Spleen (tissue), 11 donors: ENCODE results near the gene PEAK3. TPM values are rescaled to one million over a fixed set of nuclear protein-coding genes. Genes with fewer than 3 reads are reported as not detected.

Source experiments
- DNase-seq: peaks from one replicate; pipeline ENCODE4 v3.0.0-alpha.2; 2020
- H3K27ac ChIP-seq, 8 donors: fragments of 200-600 bp; sonication (generic) in 7 of 8; 1 replicate in 4 of 8; 2 replicates in 4 of 8; pipeline versions ENCODE4 v1.5.0 to v1.8.0; 2016 to 2021; ENCODE audit warnings: inconsistent platforms in 4 of 8, mild to moderate bottlenecking in 4 of 8, moderate library complexity in 1 of 8
- H3K27me3 ChIP-seq, 7 donors: fragments of 200-600 bp; sonication (generic) in 6 of 7; replicated peaks in 1 of 7; 1 replicate in 4 of 7; 2 replicates in 3 of 7; pipeline versions ENCODE4 v1.5.0 to v1.8.0; 2016 to 2021; ENCODE audit warnings: inconsistent platforms in 3 of 7, mild to moderate bottlenecking in 1 of 7
- H3K36me3 ChIP-seq, 6 donors: fragments of 200-600 bp; sonication (generic) in 5 of 6; 1 replicate in 4 of 6; 2 replicates in 2 of 6; pipeline versions ENCODE4 v1.5.0 to v1.8.0; 2016 to 2021; ENCODE audit warnings: inconsistent platforms in 2 of 6
- H3K4me1 ChIP-seq, 6 donors: fragments of 200-600 bp; sonication (generic) in 5 of 6; 1 replicate in 3 of 6; 2 replicates in 3 of 6; pipeline versions ENCODE4 v1.5.0 to v1.8.0; 2016 to 2021; ENCODE audit warnings: inconsistent platforms in 3 of 6
- H3K4me3 ChIP-seq, 8 donors: fragments of 200-600 bp; sonication (generic) in 7 of 8; 1 replicate in 4 of 8; 2 replicates in 4 of 8; pipeline versions ENCODE4 v1.5.0 to v1.8.0; 2016 to 2021; ENCODE audit warnings: inconsistent platforms in 4 of 8, mild to moderate bottlenecking in 4 of 8, moderate library complexity in 2 of 8
- H3K9me3 ChIP-seq, 8 donors: fragments of 200-600 bp; sonication (generic) in 7 of 8; 1 replicate in 4 of 8; 2 replicates in 4 of 8; pipeline versions ENCODE4 v1.5.0 to v1.8.0; 2016 to 2021; ENCODE audit warnings: inconsistent platforms in 4 of 8
- CTCF ChIP-seq, 11 experiments: fragments of 200-600 bp in 7 of 11; fragments of 450-650 bp in 4 of 11; sonication (generic) in 4 of 11; IDR thresholded peaks in 8 of 11; conservative IDR thresholded peaks in 3 of 11; 1 replicate in 7 of 11; 2 replicates in 4 of 11; pipeline versions ENCODE4 v1.4.0 to v1.8.0; 2016 to 2021; ENCODE audit warnings: antibody characterized with exemption in 11 of 11, inconsistent platforms in 4 of 11, mild to moderate bottlenecking in 1 of 11
- POLR2A ChIP-seq, 3 donors: fragments of 450-650 bp; IDR thresholded peaks; one replicate each; pipeline ENCODE4 v1.5.1; 2017; ENCODE audit warnings: antibody characterized with exemption in 3 of 3, mild to moderate bottlenecking in 1 of 3
- POLR2AphosphoS5 ChIP-seq, 3 donors: sonication (generic); formaldehyde crosslinking; IDR thresholded peaks; one replicate each; pipeline ENCODE4 v1.5.1; 2017; ENCODE audit warnings: antibody characterized with exemption in 3 of 3
- WGBS, 5 donors: extraction: QIAGEN DNeasy Blood & Tissue Kit in 3 of 5; methylation state at CpG; one replicate each; pipeline versions ENCODE4 v1.1.5 to v1.1.7; 2013 to 2018; 5-methylcytosine and 5-hydroxymethylcytosine counted together
- intact Hi-C: fragments of 100-400 bp; cut with DNase I; formaldehyde crosslinking; loops from one replicate; pipeline ENCODE4 v1.15.0; 2023; ENCODE audit warnings: low total_unique reads
- polyA plus RNA-seq, 3 donors: library from polyadenylated mRNA; stranded (reverse); fragments of 200-250 nt; gene quantifications; one replicate each; pipeline ENCODE4 v1.2.1, GENCODE V29; 2013
- total RNA-seq, 7 donors: library from RNA; depleted of rRNA in 3 of 7; stranded (reverse); fragments of >200 nt in 3 of 7; fragmentation: NEBNext Ultra II Directional in 4 of 7; extraction: Animal tissue kit (Norgen Biotek cat#: 25700) in 4 of 7; gene quantifications; one replicate each; pipeline versions ENCODE4 v1.1.0 to v1.2.1, GENCODE V29; 2016 to 2021
- donor health status: healthy with polysubstance abuse.
- donor health status: DM: no; HTN: no; CAD: no; lungs with moderate emphysema.
- donor health status: DM: no; HTN: no; CAD: no.
- donor health status: Bipolar disorder and iron deficiency.
- donor health status: healthy.
- donor health status: DM: no; HTN: no; CAD: no.
- donor health status: DM: yes; HTN: yes; CAD: no.

Gene PEAK3
- total and polyA plus RNA-seq, 10 donors, result 0.30 to 17.4 (median 6.4) TPM

- no peak for DNase-seq
- H3K4me1 ChIP-seq, result peaks cover 23 to 74% (median 50%) of the 10 kb centered on the region in 6 donors
- H3K27me3 ChIP-seq, result peaks cover 11 to 52% (median 47%) of the 10 kb centered on the region in 7 donors
- no peak overlapping the region for H3K27ac ChIP-seq
- peak overlapping the region in 4 of 8 donors; percentile 19 to 71 (median 38) for H3K4me3 ChIP-seq
- intact Hi-C loops, result no loop called here
- 7 to 26% (median 14%) methylated on average over 19 to 40 of the region's 40 CpGs; no CpG with 5 or more reads in 1 of the 5 donors for whole genome bisulfite sequencing, 5 donors
- peaks cover 12 to 40% (median 30%) of the 10 kb centered on the region in 6 donors for H3K36me3 ChIP-seq
- no peak for TF ChIP-seq POLR2A (IDR thresholded peaks at IDR 0.05)
- TF ChIP-seq POLR2AphosphoS5 (IDR thresholded peaks at IDR 0.05), result no peak
- TF ChIP-seq CTCF (IDR thresholded peaks at IDR 0.05 in 8 of 11, conservative IDR thresholded peaks at IDR 0.05 in 3 of 11), result no peak
- H3K9me3 ChIP-seq, result no peaks in the 10 kb centered on the region
Observed at GRCh38 chr19:2250766-2251105, 31.2 kb downstream of the PEAK3 start.

- WGBS, 5 donors, result 29 to 50% (median 35%) methylated on average over 24 to 43 of the region's 43 CpGs
- no peak for TF ChIP-seq POLR2A (IDR thresholded peaks at IDR 0.05)
- no peak for TF ChIP-seq CTCF (IDR thresholded peaks at IDR 0.05 in 8 of 11, conservative IDR thresholded peaks at IDR 0.05 in 3 of 11)
- peak in 1 of 3 donors; percentile 37 for TF ChIP-seq POLR2AphosphoS5 (IDR thresholded peaks at IDR 0.05)
- peak overlapping the region in 2 of 8 donors; percentile 36 to 71 for H3K4me3 ChIP-seq
- no peaks in the 10 kb centered on the region for H3K9me3 ChIP-seq
- intact Hi-C loops, result no loop called here
- H3K27ac ChIP-seq, result no peak overlapping the region
- no peak for DNase-seq
- H3K4me1 ChIP-seq, result peaks cover 23 to 68% (median 50%) of the 10 kb centered on the region in 6 donors
- peaks cover 11 to 52% (median 47%) of the 10 kb centered on the region in 7 donors for H3K27me3 ChIP-seq
- peaks cover 12 to 46% (median 36%) of the 10 kb centered on the region in 6 donors for H3K36me3 ChIP-seq
Observed at GRCh38 chr19:2249880-2250765, 31.9 kb downstream of the PEAK3 start.

GRCh38 chr19:2249010-2249866 lies 32.7 kb downstream of the PEAK3 start, which contains the start of gene AMH:
TSS of gene AMH (plus strand) at chr19:2249323. CDS start at chr19:2249333, 10 bp downstream.
- no peak within 1 kb of the TSS for H3K27ac ChIP-seq
- no peaks in the 10 kb centered on the region for H3K9me3 ChIP-seq
- H3K4me3 ChIP-seq, result peak within 1 kb of the TSS in 1 of 8 donors; percentile 71
- peaks cover 11 to 51% (median 47%) of the 10 kb centered on the region in 7 donors for H3K27me3 ChIP-seq
- intact Hi-C loops, result no loop called here
- WGBS, 5 donors, result 63 to 87% (median 78%) methylated on average over 18 to 27 of the region's 27 CpGs
- TF ChIP-seq POLR2AphosphoS5 (IDR thresholded peaks at IDR 0.05) (peak in 2 of 3 donors; percentile 3 to 52), POLR2A (IDR thresholded peaks at IDR 0.05) (no peak), CTCF (IDR thresholded peaks at IDR 0.05 in 8 of 11, conservative IDR thresholded peaks at IDR 0.05 in 3 of 11) (no peak)
- peaks cover 23 to 70% (median 50%) of the 10 kb centered on the region in 6 donors for H3K4me1 ChIP-seq
- DNase-seq, result no peak
- peaks cover 12 to 55% (median 45%) of the 10 kb centered on the region in 6 donors for H3K36me3 ChIP-seq
